HG03095 (cell line): ENCODE measurements around the gene EVPLL.
"Not testable (repeated sequence)": the region's sequence is repeated elsewhere in the genome, so short reads cannot be mapped to it uniquely, and the experiment has no call there.

ENCODE experiments used
- ATAC-seq: cut with Tn5 transposase; IDR thresholded peaks from one replicate; pipeline ENCODE4 v1.9.1; 2021; ENCODE audit warnings: moderate library complexity; ENCODE audit not compliant: unreplicated experiment

Gene EVPLL

GRCh38 chr17:18422464-18422863 is 44.9 kb downstream of the EVPLL start:
- ATAC-seq = not testable (repeated sequence)

DNA sequence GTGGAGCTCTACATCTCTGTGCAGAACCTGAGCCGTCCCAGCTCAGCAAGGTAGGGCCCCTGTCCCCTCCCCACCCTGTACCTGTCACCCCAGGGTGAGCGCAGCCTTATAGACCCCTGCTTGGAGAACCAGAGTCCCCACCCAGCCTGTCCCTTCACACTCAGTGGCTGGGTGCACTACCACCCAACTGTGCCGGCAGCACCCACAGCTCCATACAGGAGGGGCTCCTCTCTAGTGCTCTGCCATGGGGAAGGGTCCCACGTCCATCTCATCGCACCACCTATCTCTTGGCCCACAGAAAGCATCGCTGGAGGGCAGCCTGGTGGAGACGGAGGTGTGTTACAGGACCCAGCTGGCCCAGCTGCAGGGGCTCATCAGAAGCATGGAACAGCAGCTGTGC is 45.4 kb downstream of the EVPLL start:
- not testable (repeated sequence) for ATAC-seq

DNA sequence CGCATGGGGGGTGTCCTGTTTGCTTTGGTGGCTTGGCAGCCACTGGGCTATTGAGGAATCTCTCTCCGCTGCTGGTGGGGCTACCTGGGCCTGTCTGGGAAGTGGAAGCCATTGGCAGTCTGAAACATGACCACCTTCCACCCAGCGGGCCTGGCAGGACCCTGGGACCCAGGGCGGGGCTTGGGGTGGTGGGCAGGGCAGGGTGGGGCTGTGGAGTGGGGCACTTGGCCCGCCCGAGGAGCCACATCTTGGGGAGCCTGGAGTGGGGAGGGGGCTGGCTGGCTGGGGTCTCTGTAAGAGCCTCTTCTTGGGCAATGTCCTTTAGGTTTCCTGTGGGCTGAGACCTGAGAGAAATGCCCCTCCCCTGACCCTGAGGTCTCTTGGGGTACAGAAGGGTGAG is 48.0 kb downstream of the EVPLL start:
- ATAC-seq = not testable (repeated sequence)

DNA sequence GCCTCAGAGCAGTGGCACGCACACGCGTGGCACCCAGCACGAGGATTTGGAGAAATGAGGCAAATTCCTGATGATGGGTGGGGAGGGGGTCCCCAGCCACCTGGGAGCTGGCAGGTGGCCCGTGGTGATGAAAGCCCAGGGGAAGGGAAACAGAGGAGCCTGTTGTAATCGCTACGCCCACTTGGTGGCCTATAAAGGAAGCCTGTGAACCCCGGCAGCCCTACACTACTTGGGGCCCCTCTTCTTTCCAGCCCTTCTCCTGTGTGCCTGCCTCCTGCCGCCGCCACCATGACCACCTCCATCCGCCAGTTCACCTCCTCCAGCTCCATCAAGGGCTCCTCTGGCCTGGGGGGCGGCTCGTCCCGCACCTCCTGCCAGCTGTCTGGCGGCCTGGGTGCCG is 49.1 kb downstream of the EVPLL start:
- not testable (repeated sequence) for ATAC-seq

DNA sequence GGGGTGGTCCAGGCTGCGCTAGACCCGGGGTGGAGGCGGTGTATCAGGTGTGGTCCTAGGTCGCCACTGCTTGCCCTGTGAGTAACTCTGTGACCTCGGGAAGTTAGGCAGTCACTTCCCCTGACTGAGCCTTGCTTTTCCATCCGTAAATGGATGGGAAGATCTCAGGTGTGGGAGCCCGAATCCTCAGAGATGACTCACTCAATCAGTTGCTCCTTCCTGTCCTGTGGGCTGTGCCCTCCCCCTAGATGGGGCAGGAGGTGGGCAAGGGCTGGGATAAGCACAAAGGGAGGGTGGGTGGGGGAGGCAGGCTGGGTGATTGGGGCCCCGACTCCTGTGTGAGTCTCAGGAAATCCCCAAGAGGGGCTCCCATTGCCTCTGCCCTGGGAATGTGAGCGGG is 54.6 kb downstream of the EVPLL start:
- not testable (repeated sequence) for ATAC-seq
